KMS-11 (cell line): ENCODE data around the gene PVALB.

ENCODE experiments used
- H2AFZ ChIP-seq: fragments of 200-600 bp; sonication (generic); 2 replicates; pipeline ENCODE4 v1.6.1; 2016; ENCODE audit warnings: antibody characterized with exemption, mixed run types, low read depth
- H3K27ac ChIP-seq: fragments of 200-600 bp; sonication (generic); 2 replicates; pipeline ENCODE4 v1.6.1; 2016; ENCODE audit warnings: mild to moderate bottlenecking, mixed run types
- H3K27me3 ChIP-seq: fragments of 200-600 bp; sonication (generic); 2 replicates; pipeline ENCODE4 v1.6.1; 2017; ENCODE audit warnings: mild to moderate bottlenecking, low read depth, mixed run types, moderate library complexity; ENCODE audit not compliant: insufficient read depth
- H3K36me3 ChIP-seq: fragments of 200-600 bp; sonication (generic); 2 replicates; pipeline ENCODE4 v1.6.1; 2017; ENCODE audit warnings: mild to moderate bottlenecking, mixed run types; ENCODE audit not compliant: insufficient read depth
- H3K4me1 ChIP-seq: fragments of 200-600 bp; sonication (generic); 2 replicates; pipeline ENCODE4 v1.6.1; 2016; ENCODE audit warnings: mild to moderate bottlenecking, low read depth, mixed run types; ENCODE audit not compliant: poor library complexity, severe bottlenecking
- H3K4me2 ChIP-seq: fragments of 200-600 bp; sonication (generic); 2 replicates; pipeline ENCODE4 v1.7.0; 2016; ENCODE audit warnings: mild to moderate bottlenecking, mixed run types
- H3K4me3 ChIP-seq: fragments of 200-600 bp; sonication (generic); IDR thresholded peaks from 2 replicates; pipeline ENCODE4 v1.6.1; 2017; ENCODE audit warnings: low read depth, low read length, mixed read lengths; ENCODE audit not compliant: insufficient read depth
- H3K79me2 ChIP-seq: fragments of 200-600 bp; sonication (generic); 2 replicates; pipeline ENCODE4 v1.6.1; 2016; ENCODE audit warnings: low read depth, mixed run types; ENCODE audit not compliant: insufficient read depth
- H3K9ac ChIP-seq: fragments of 200-600 bp; sonication (generic); 2 replicates; pipeline ENCODE4 v1.6.1; 2016; ENCODE audit warnings: mild to moderate bottlenecking, mixed run types
- H4K20me1 ChIP-seq: fragments of 200-600 bp; sonication (generic); 2 replicates; pipeline ENCODE4 v1.6.1; 2016; ENCODE audit warnings: mild to moderate bottlenecking, mixed run types; ENCODE audit not compliant: insufficient read depth
- TF ChIP-seq, protein P1 (sequence below): fragments of 200-600 bp; sonication (generic); conservative IDR thresholded peaks from 2 replicates; pipeline ENCODE4 v1.6.1; 2017; ENCODE audit warnings: low read depth, mild to moderate bottlenecking, antibody characterized with exemption, low read length, moderate library complexity, mixed read lengths

PVALB gene

DNA sequence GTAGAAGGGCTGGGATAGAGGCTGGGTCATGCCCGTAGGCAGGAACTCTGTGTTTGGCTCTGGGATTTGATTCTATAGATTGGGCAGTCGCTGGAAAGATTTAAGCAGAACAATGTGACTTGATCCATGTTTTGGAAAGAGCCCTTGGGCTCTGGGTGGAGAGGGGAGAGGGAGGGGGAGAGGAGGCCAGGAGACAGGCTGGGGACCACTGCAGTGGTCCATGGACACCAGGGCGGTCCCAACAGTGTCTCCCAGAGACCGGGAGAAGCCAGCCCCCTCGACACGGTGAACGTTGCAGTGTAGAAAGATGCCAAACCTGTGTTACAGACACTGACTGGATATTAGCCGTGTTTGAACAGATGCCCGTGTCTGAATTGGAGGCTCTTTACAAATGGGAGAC, 19.5 kb downstream of the PVALB start:
- no peaks in the 10 kb centered on the region for H3K4me1 ChIP-seq
- H3K4me3 ChIP-seq, result no peak overlapping the region
- TF ChIP-seq, protein P1, sequence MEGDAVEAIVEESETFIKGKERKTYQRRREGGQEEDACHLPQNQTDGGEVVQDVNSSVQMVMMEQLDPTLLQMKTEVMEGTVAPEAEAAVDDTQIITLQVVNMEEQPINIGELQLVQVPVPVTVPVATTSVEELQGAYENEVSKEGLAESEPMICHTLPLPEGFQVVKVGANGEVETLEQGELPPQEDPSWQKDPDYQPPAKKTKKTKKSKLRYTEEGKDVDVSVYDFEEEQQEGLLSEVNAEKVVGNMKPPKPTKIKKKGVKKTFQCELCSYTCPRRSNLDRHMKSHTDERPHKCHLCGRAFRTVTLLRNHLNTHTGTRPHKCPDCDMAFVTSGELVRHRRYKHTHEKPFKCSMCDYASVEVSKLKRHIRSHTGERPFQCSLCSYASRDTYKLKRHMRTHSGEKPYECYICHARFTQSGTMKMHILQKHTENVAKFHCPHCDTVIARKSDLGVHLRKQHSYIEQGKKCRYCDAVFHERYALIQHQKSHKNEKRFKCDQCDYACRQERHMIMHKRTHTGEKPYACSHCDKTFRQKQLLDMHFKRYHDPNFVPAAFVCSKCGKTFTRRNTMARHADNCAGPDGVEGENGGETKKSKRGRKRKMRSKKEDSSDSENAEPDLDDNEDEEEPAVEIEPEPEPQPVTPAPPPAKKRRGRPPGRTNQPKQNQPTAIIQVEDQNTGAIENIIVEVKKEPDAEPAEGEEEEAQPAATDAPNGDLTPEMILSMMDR, result no peak
- no peak overlapping the region for H3K27ac ChIP-seq
- no peak overlapping the region for H2AFZ ChIP-seq
- no peak overlapping the region for H3K9ac ChIP-seq
- H3K79me2 ChIP-seq, result no peaks in the 10 kb centered on the region
- H3K27me3 ChIP-seq, result peaks cover 81% of the 10 kb centered on the region
- H3K4me2 ChIP-seq, result no peak overlapping the region
- no peaks in the 10 kb centered on the region for H4K20me1 ChIP-seq
- no peaks in the 10 kb centered on the region for H3K36me3 ChIP-seq

DNA sequence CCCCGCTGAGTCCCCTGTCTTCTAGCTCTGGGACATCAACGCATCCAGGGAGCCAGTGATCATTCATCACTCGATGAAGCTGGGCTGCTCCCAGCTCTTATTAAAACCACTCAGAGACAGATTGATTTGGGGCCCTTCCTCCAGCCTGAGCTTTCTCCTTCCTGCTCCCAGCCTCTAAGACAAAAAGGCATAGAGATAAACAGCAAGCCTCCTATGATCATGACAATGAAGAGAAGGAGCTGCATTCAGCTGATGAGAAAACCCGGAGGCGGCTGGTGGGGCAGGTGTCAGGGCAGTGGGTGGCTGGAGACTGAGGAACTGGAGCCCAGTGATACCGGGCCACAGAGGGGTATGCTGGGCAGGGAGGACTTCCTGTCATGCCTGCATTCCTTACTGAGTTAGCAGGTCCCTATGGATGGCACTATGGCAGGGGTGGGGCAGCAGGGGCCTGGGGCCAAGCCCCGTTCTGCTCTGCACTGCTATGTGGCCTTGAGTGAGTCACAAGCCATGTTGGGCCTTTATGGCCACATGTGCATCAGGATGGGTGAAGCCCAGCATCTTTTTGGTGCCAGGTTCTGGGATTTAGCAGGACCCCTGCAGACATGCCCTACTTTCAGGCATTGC, 20.2 kb downstream of the PVALB start:
- H3K9ac ChIP-seq, result no peak overlapping the region
- TF ChIP-seq, protein P1, result no peak
- no peak overlapping the region for H2AFZ ChIP-seq
- H3K27me3 ChIP-seq, result peaks cover 82% of the 10 kb centered on the region
- no peaks in the 10 kb centered on the region for H3K4me1 ChIP-seq
- H3K4me2 ChIP-seq, result no peak overlapping the region
- H3K27ac ChIP-seq, result no peak overlapping the region
- no peak overlapping the region for H3K4me3 ChIP-seq
- no peaks in the 10 kb centered on the region for H4K20me1 ChIP-seq
- no peaks in the 10 kb centered on the region for H3K79me2 ChIP-seq
- no peaks in the 10 kb centered on the region for H3K36me3 ChIP-seq

DNA sequence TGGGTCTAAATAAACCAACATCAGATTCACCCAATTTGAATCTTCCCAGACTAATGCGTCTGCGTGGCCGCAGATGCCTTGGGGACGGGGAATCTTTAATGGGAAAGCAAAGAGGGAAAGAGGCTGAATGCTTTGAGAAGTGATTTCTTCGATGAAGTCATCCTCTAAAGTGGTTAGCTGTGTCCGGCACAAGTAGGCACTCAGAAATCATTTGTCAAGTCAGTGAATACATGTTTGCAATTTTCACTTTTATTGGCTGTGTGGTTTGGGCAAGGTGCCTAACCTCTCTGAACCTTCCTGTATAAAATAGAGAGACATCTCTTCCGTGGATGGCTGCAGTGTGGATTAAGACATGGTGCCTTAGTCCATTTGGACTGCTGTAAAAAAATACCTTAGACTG, 21.2 kb downstream of the PVALB start:
- Histone ChIP-seq H3K4me1 (no peaks in the 10 kb centered on the region), H3K79me2 (no peaks in the 10 kb centered on the region), H3K4me2 (no peak overlapping the region), H3K4me3 (no peak overlapping the region), H3K36me3 (no peaks in the 10 kb centered on the region), H3K27me3 (peaks cover 83% of the 10 kb centered on the region), H3K27ac (no peak overlapping the region), H2AFZ (no peak overlapping the region), H4K20me1 (no peaks in the 10 kb centered on the region), H3K9ac (no peak overlapping the region)
- TF ChIP-seq, protein P1, result no peak

DNA sequence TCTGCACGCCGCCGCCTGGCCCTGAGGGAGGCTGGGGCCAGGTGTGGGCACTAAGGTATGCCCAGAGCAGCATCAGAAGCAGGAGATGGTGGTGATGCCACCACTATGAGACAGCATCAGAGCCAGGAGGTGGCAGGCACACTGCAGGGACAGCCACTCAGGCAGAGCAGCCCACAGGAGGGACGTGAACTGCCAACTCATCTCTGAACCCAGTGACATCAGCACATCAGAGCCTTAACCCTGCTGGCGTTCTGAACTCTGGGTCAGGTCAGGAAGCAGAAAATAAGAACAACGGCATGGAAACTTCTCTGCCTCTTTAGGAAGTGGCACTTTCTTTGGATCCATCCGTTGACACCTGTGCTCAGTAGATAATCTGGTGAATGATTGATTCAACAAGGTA, 26.2 kb downstream of the PVALB start:
- H3K4me3 ChIP-seq, result no peak overlapping the region
- no peak overlapping the region for H3K4me2 ChIP-seq
- H2AFZ ChIP-seq, result no peak overlapping the region
- TF ChIP-seq, protein P1, result no peak
- H3K79me2 ChIP-seq, result no peaks in the 10 kb centered on the region
- H3K4me1 ChIP-seq, result no peaks in the 10 kb centered on the region
- peaks cover 95% of the 10 kb centered on the region for H3K27me3 ChIP-seq
- H4K20me1 ChIP-seq, result no peaks in the 10 kb centered on the region
- H3K36me3 ChIP-seq, result no peaks in the 10 kb centered on the region
- no peak overlapping the region for H3K9ac ChIP-seq
- no peak overlapping the region for H3K27ac ChIP-seq
